ENCODE results near the gene ZNF724.

- TF ChIP-seq CTCF (IDR thresholded peaks at IDR 0.05), result no peak
- TF ChIP-seq POLR2A (IDR thresholded peaks at IDR 0.05), result no peak
These were observed 8.8 kb downstream of the ZNF724 start for GRCh38 chr19:23241419-23241818.

All from prostate gland (tissue), 2 donors.